ENCODE results near the gene POLE2. TPM values are rescaled to one million over a fixed set of nuclear protein-coding genes. Genes with fewer than 3 reads are reported as not detected.

POLE2 gene
- polyA plus RNA-seq, 4 donors, result 2.4 to 9.8 (median 8.6) TPM

GRCh38 chr14:49653508-49653907, 34.5 kb downstream of the POLE2 start:
- H3K27ac ChIP-seq (ENCODE audit: low read depth in 1 of 3, low read length in 2 of 3), result no peak overlapping the region
- no peaks in the 10 kb centered on the region for H3K27me3 ChIP-seq (ENCODE audit: control insufficient read depth in 3 of 3, insufficient read depth in 3 of 3, low read length in 3 of 3)
- H3K36me3 ChIP-seq (ENCODE audit: control insufficient read depth in 3 of 3, insufficient read depth in 2 of 3, low read depth in 1 of 3, low read length in 3 of 3), result peaks cover 0 to 2% (median 0%) of the 10 kb centered on the region in 3 donors
- 97 to 98% (median 97%) methylated on average over 6 of the region's 6 CpGs for WGBS, 3 donors
- no peak for FAIRE-seq
- no peak overlapping the region for H3K4me3 ChIP-seq (ENCODE audit: low read depth in 1 of 3, low read length in 3 of 3)
- H3K9me3 ChIP-seq (ENCODE audit: control insufficient read depth in 2 of 2, insufficient read depth in 1 of 2, low read depth in 1 of 2, low read length in 1 of 2), result no peaks in the 10 kb centered on the region
- H3K4me1 ChIP-seq (ENCODE audit: control insufficient read depth in 3 of 3, insufficient read depth in 2 of 3, low read depth in 1 of 3, low read length in 2 of 3), result peaks cover 0 to 3% (median 0%) of the 10 kb centered on the region in 3 donors
- no peak for DNase-seq

- H3K36me3 ChIP-seq (ENCODE audit: control insufficient read depth in 3 of 3, insufficient read depth in 2 of 3, low read depth in 1 of 3, low read length in 3 of 3), result peaks cover 2 to 28% (median 6%) of the 10 kb centered on the region in 3 donors
- no peak overlapping the region for H3K4me3 ChIP-seq (ENCODE audit: low read depth in 1 of 3, low read length in 3 of 3)
- no peaks in the 10 kb centered on the region for H3K9me3 ChIP-seq (ENCODE audit: control insufficient read depth in 2 of 2, insufficient read depth in 1 of 2, low read depth in 1 of 2, low read length in 1 of 2)
- H3K4me1 ChIP-seq (ENCODE audit: control insufficient read depth in 3 of 3, insufficient read depth in 2 of 3, low read depth in 1 of 3, low read length in 2 of 3), result peaks cover 0 to 21% (median 6%) of the 10 kb centered on the region in 3 donors
- peak overlapping the region; percentile 64 to 73 (median 68) for H3K27ac ChIP-seq (ENCODE audit: low read depth in 1 of 3, low read length in 2 of 3)
- H3K27me3 ChIP-seq (ENCODE audit: control insufficient read depth in 3 of 3, insufficient read depth in 3 of 3, low read length in 3 of 3), result no peaks in the 10 kb centered on the region
- DNase-seq (no peak), FAIRE-seq (no peak)
Observed at GRCh38 chr14:49642163-49642562, 45.9 kb downstream of the POLE2 start.

- Histone ChIP-seq H3K9me3 (ENCODE audit: control insufficient read depth in 2 of 2, insufficient read depth in 1 of 2, low read depth in 1 of 2, low read length in 1 of 2) (no peaks in the 10 kb centered on the region), H3K4me3 (ENCODE audit: low read depth in 1 of 3, low read length in 3 of 3) (no peak overlapping the region), H3K4me1 (ENCODE audit: control insufficient read depth in 3 of 3, insufficient read depth in 2 of 3, low read depth in 1 of 3, low read length in 2 of 3) (peaks cover 0 to 26% (median 6%) of the 10 kb centered on the region in 3 donors), H3K27ac (ENCODE audit: low read depth in 1 of 3, low read length in 2 of 3) (peak overlapping the region; percentile 64 to 73 (median 68)), H3K36me3 (ENCODE audit: control insufficient read depth in 3 of 3, insufficient read depth in 2 of 3, low read depth in 1 of 3, low read length in 3 of 3) (peaks cover 2 to 27% (median 6%) of the 10 kb centered on the region in 3 donors), H3K27me3 (ENCODE audit: control insufficient read depth in 3 of 3, insufficient read depth in 3 of 3, low read length in 3 of 3) (no peaks in the 10 kb centered on the region)
- DNase-seq (peak; percentile 89 to 98), FAIRE-seq (peak; percentile 51)
- WGBS, 3 donors, result 15 to 51% (median 35%) methylated on average over 8 of the region's 8 CpGs
Observed at GRCh38 chr14:49641697-49642129, 46.3 kb downstream of the POLE2 start.

- WGBS, 3 donors, result 38 to 82% (median 51%) methylated on average over 7 of the region's 7 CpGs
- Histone ChIP-seq H3K4me1 (ENCODE audit: control insufficient read depth in 3 of 3, insufficient read depth in 2 of 3, low read depth in 1 of 3, low read length in 2 of 3) (peaks cover 0 to 35% (median 6%) of the 10 kb centered on the region in 3 donors), H3K27me3 (ENCODE audit: control insufficient read depth in 3 of 3, insufficient read depth in 3 of 3, low read length in 3 of 3) (no peaks in the 10 kb centered on the region), H3K27ac (ENCODE audit: low read depth in 1 of 3, low read length in 2 of 3) (peak overlapping the region; percentile 64 to 80 (median 73)), H3K4me3 (ENCODE audit: low read depth in 1 of 3, low read length in 3 of 3) (no peak overlapping the region), H3K36me3 (ENCODE audit: control insufficient read depth in 3 of 3, insufficient read depth in 2 of 3, low read depth in 1 of 3, low read length in 3 of 3) (peaks cover 2 to 28% (median 6%) of the 10 kb centered on the region in 3 donors), H3K9me3 (ENCODE audit: control insufficient read depth in 2 of 2, insufficient read depth in 1 of 2, low read depth in 1 of 2, low read length in 1 of 2) (no peaks in the 10 kb centered on the region)
- no peak for FAIRE-seq
- peak; percentile 46 to 94 for DNase-seq
Observed at GRCh38 chr14:49640540-49641417, 47.2 kb downstream of the POLE2 start.

- no peaks in the 10 kb centered on the region for H3K9me3 ChIP-seq (ENCODE audit: control insufficient read depth in 2 of 2, insufficient read depth in 1 of 2, low read depth in 1 of 2, low read length in 1 of 2)
- WGBS, 3 donors, result 83 to 95% (median 92%) methylated on average over 3 of the region's 3 CpGs
- H3K4me3 ChIP-seq (ENCODE audit: low read depth in 1 of 3, low read length in 3 of 3), result no peak overlapping the region
- no peak for DNase-seq
- no peaks in the 10 kb centered on the region for H3K27me3 ChIP-seq (ENCODE audit: control insufficient read depth in 3 of 3, insufficient read depth in 3 of 3, low read length in 3 of 3)
- H3K4me1 ChIP-seq (ENCODE audit: control insufficient read depth in 3 of 3, insufficient read depth in 2 of 3, low read depth in 1 of 3, low read length in 2 of 3), result peaks cover 0 to 35% (median 6%) of the 10 kb centered on the region in 3 donors
- no peak overlapping the region for H3K27ac ChIP-seq (ENCODE audit: low read depth in 1 of 3, low read length in 2 of 3)
- peaks cover 2 to 21% (median 4%) of the 10 kb centered on the region in 3 donors for H3K36me3 ChIP-seq (ENCODE audit: control insufficient read depth in 3 of 3, insufficient read depth in 2 of 3, low read depth in 1 of 3, low read length in 3 of 3)
- no peak for FAIRE-seq
Observed at GRCh38 chr14:49637534-49638078, 50.4 kb downstream of the POLE2 start.

- WGBS, 3 donors, result 92 to 96% (median 96%) methylated on average over 1 of the region's 1 CpG
Observed at GRCh38 chr14:49636866-49637265, 51.1 kb downstream of the POLE2 start.

GRCh38 chr14:49634547-49635334, 53.3 kb downstream of the POLE2 start, which contains the start of gene DNAAF2:
DNAAF2 (minus strand) TSS chr14:49635244; CDS start chr14:49635149, 95 bp downstream.
- FAIRE-seq (no peak), DNase-seq (peak; percentile 67 to 91)
- H3K27ac ChIP-seq (ENCODE audit: low read depth in 1 of 3, low read length in 2 of 3), result peak within 1 kb of the TSS; percentile 80 to 99 (median 96)
- H3K9me3 ChIP-seq (ENCODE audit: control insufficient read depth in 2 of 2, insufficient read depth in 1 of 2, low read depth in 1 of 2, low read length in 1 of 2), result no peaks in the 10 kb centered on the region
- no peaks in the 10 kb centered on the region for H3K27me3 ChIP-seq (ENCODE audit: control insufficient read depth in 3 of 3, insufficient read depth in 3 of 3, low read length in 3 of 3)
- peaks cover 2 to 19% (median 4%) of the 10 kb centered on the region in 3 donors for H3K36me3 ChIP-seq (ENCODE audit: control insufficient read depth in 3 of 3, insufficient read depth in 2 of 3, low read depth in 1 of 3, low read length in 3 of 3)
- H3K4me1 ChIP-seq (ENCODE audit: control insufficient read depth in 3 of 3, insufficient read depth in 2 of 3, low read depth in 1 of 3, low read length in 2 of 3), result peaks cover 0 to 13% (median under 1%) of the 10 kb centered on the region in 3 donors
- 0 to 1% (median 0%) methylated on average over 72 to 80 of the region's 80 CpGs for WGBS, 3 donors
- H3K4me3 ChIP-seq (ENCODE audit: low read depth in 1 of 3, low read length in 3 of 3), result peak within 1 kb of the TSS; percentile 71 to 95 (median 74)

More at GRCh38 chr14:49636866-49637265, 51.1 kb downstream of the POLE2 start:
- no peak for FAIRE-seq
- Histone ChIP-seq H3K9me3 (ENCODE audit: control insufficient read depth in 2 of 2, insufficient read depth in 1 of 2, low read depth in 1 of 2, low read length in 1 of 2) (no peaks in the 10 kb centered on the region), H3K4me3 (ENCODE audit: low read depth in 1 of 3, low read length in 3 of 3) (no peak overlapping the region), H3K27me3 (ENCODE audit: control insufficient read depth in 3 of 3, insufficient read depth in 3 of 3, low read length in 3 of 3) (no peaks in the 10 kb centered on the region), H3K4me1 (ENCODE audit: control insufficient read depth in 3 of 3, insufficient read depth in 2 of 3, low read depth in 1 of 3, low read length in 2 of 3) (peaks cover 0 to 27% (median 6%) of the 10 kb centered on the region in 3 donors), H3K36me3 (ENCODE audit: control insufficient read depth in 3 of 3, insufficient read depth in 2 of 3, low read depth in 1 of 3, low read length in 3 of 3) (peaks cover 2 to 21% (median 4%) of the 10 kb centered on the region in 3 donors), H3K27ac (ENCODE audit: low read depth in 1 of 3, low read length in 2 of 3) (no peak overlapping the region)
- no peak for DNase-seq
